NCI-H460 (cell line): ENCODE measurements around the gene TGFB2. TPM values are rescaled to one million over a fixed set of nuclear protein-coding genes. Genes with fewer than 3 reads are reported as not detected.

Experiments used
- DNase-seq: peaks from one replicate; pipeline ENCODE4 v3.0.0-alpha.2; 2016; ENCODE audit warnings: low read depth; ENCODE audit errors: extremely low read depth
- total RNA-seq: library from RNA; depleted of rRNA; stranded (reverse); fragments of >200 nt; shearing (Covaris generic); gene quantifications from 2 replicates; pipeline ENCODE4 v1.2.3, GENCODE V29; 2014

Gene TGFB2
- total RNA-seq, 1 experiment from 2014 or later: 52.7 TPM

GRCh38 chr1:218413179-218413578 is 68.0 kb downstream of the TGFB2 start:
- no peak for DNase-seq

GRCh38 chr1:218414060-218414728 is 69.1 kb downstream of the TGFB2 start:
- DNase-seq: no peak

GRCh38 chr1:218415726-218416125 is 70.6 kb downstream of the TGFB2 start:
- DNase-seq: no peak

- no peak for DNase-seq
Measured at GRCh38 chr1:218421531-218421930, 76.4 kb downstream of the TGFB2 start.

GRCh38 chr1:218424502-218424901 is 79.4 kb downstream of the TGFB2 start:
- no peak for DNase-seq

GRCh38 chr1:218425647-218426342 is 80.7 kb downstream of the TGFB2 start:
- DNase-seq: peak; percentile 50

- DNase-seq: peak; percentile 78
Measured at GRCh38 chr1:218426343-218426657, 81.2 kb downstream of the TGFB2 start.

- no peak for DNase-seq
Measured at GRCh38 chr1:218429301-218429700, 84.2 kb downstream of the TGFB2 start.

- DNase-seq: no peak
Measured at GRCh38 chr1:218430346-218430745, 85.2 kb downstream of the TGFB2 start.

- no peak for DNase-seq
Measured at GRCh38 chr1:218430822-218431221, 85.7 kb downstream of the TGFB2 start.

- no peak for DNase-seq
Measured at GRCh38 chr1:218431476-218431875, 86.3 kb downstream of the TGFB2 start.

GRCh38 chr1:218433744-218434143 is 88.6 kb downstream of the TGFB2 start:
- DNase-seq: no peak

- DNase-seq: no peak
Measured at GRCh38 chr1:218435528-218435927, 90.4 kb downstream of the TGFB2 start.

GRCh38 chr1:218436346-218436745 is 91.2 kb downstream of the TGFB2 start:
- no peak for DNase-seq

- no peak for DNase-seq
Measured at GRCh38 chr1:218436997-218437396, 91.9 kb downstream of the TGFB2 start.

GRCh38 chr1:218439541-218440295 is 94.6 kb downstream of the TGFB2 start:
- no peak for DNase-seq

GRCh38 chr1:218443255-218443654 is 98.1 kb downstream of the TGFB2 start:
- DNase-seq: no peak

GRCh38 chr1:218444173-218444572 is 99.0 kb downstream of the TGFB2 start:
- no peak for DNase-seq

- DNase-seq: no peak
Measured at GRCh38 chr1:218444588-218444987, 99.5 kb downstream of the TGFB2 start.

- DNase-seq: no peak
Measured at GRCh38 chr1:218447010-218447689, 102.0 kb downstream of the TGFB2 start.

- no peak for DNase-seq
Measured at GRCh38 chr1:218451415-218451814, 106.3 kb downstream of the TGFB2 start.
